ENCODE results near the gene BCL2L13. TPM values are rescaled to one million over a fixed set of nuclear protein-coding genes. Genes with fewer than 3 reads are reported as not detected.
A peak's percentile ranks its signal among the peaks of the same experiment; 100 is the strongest.

BCL2L13 gene
- total RNA-seq, 5 donors from 2014 or later (not counting 1 experiment from before 2014, with no cell fraction given) = 22.5 to 32.9 (median 31.4) TPM

GRCh38 chr22:17741866-17742526 lies 103.4 kb downstream of the BCL2L13 start:
- H3K4me3 Mint-ChIP-seq = no peak overlapping the region
- Histone ChIP-seq H3K27me3 (replicated peaks in 1 of 2; ENCODE audit: control insufficient read depth in 2 of 2, extremely low read depth in 1 of 2, insufficient read depth in 2 of 2, low read length in 1 of 2) (no peaks in the 10 kb centered on the region), H3K36me3 (ENCODE audit: control insufficient read depth in 2 of 2, extremely low read depth in 1 of 2, insufficient read depth in 1 of 2, low read length in 1 of 2) (peaks cover 37 to 52% of the 10 kb centered on the region in 2 donors), H3K4me1 (ENCODE audit: control insufficient read depth in 1 of 2, extremely low read depth in 1 of 2, insufficient read depth in 2 of 2, low read length in 2 of 2) (peaks cover 0 to 8% of the 10 kb centered on the region in 2 experiments), H3K4me3 (ENCODE audit: control insufficient read depth in 1 of 2, extremely low read depth in 1 of 2, low read length in 1 of 2) (no peak overlapping the region), H3K9me3 (no peaks in the 10 kb centered on the region), H3K27ac (ENCODE audit: low read length) (no peak overlapping the region)
- peaks cover 10% of the 10 kb centered on the region for H3K36me3 Mint-ChIP-seq
- peaks cover 0 to 7% (median 6%) of the 10 kb centered on the region in 3 donors for H3K4me1 Mint-ChIP-seq
- 86% methylated on average over 12 of the region's 18 CpGs for WGBS (ENCODE audit: insufficient coverage)
- no peaks in the 10 kb centered on the region for H3K27me3 Mint-ChIP-seq
- DNase-seq (no peak), ATAC-seq (replicated peaks in 1 of 4) (no peak)
- H3K9me3 Mint-ChIP-seq = no peaks in the 10 kb centered on the region
- POLR2A ChIA-PET = interaction anchor here in 1 of 2 donors (0.7 kb wide), 1 partner anchor 42 kb away, joined by 3 read pairs; no protein-coding TSS in a partner anchor
- CTCF ChIA-PET = interaction anchor here (0.6 to 2.5 kb wide), 13 partner anchors 10 to 403 kb away, joined by 3 to 19 read pairs (median 5); partner anchors contain the start of gene PEX26 (in 1 of the 2)
- no peak overlapping the region for H3K27ac Mint-ChIP-seq

GRCh38 chr22:17742527-17742902 lies 104.0 kb downstream of the BCL2L13 start:
- peaks cover 0 to 7% (median 6%) of the 10 kb centered on the region in 3 donors for H3K4me1 Mint-ChIP-seq
- Histone ChIP-seq H3K9me3 (no peaks in the 10 kb centered on the region), H3K4me3 (ENCODE audit: control insufficient read depth in 1 of 2, extremely low read depth in 1 of 2, low read length in 1 of 2) (no peak overlapping the region), H3K4me1 (ENCODE audit: control insufficient read depth in 1 of 2, extremely low read depth in 1 of 2, insufficient read depth in 2 of 2, low read length in 2 of 2) (peaks cover 0 to 8% of the 10 kb centered on the region in 2 experiments), H3K27me3 (replicated peaks in 1 of 2; ENCODE audit: control insufficient read depth in 2 of 2, extremely low read depth in 1 of 2, insufficient read depth in 2 of 2, low read length in 1 of 2) (no peaks in the 10 kb centered on the region), H3K36me3 (ENCODE audit: control insufficient read depth in 2 of 2, extremely low read depth in 1 of 2, insufficient read depth in 1 of 2, low read length in 1 of 2) (peaks cover 32 to 46% of the 10 kb centered on the region in 2 donors), H3K27ac (ENCODE audit: low read length) (no peak overlapping the region)
- peaks cover 10% of the 10 kb centered on the region for H3K36me3 Mint-ChIP-seq
- no peaks in the 10 kb centered on the region for H3K27me3 Mint-ChIP-seq
- no peaks in the 10 kb centered on the region for H3K9me3 Mint-ChIP-seq
- WGBS (ENCODE audit: insufficient coverage) = 63% methylated on average over 9 of the region's 9 CpGs
- H3K27ac Mint-ChIP-seq = no peak overlapping the region
- ChIA-PET POLR2A (interaction anchor here in 1 of 2 donors (0.7 kb wide), 1 partner anchor 42 kb away, joined by 3 read pairs; no protein-coding TSS in a partner anchor), CTCF (interaction anchor here (0.6 to 2.5 kb wide), 12 partner anchors 9 to 402 kb away, joined by 3 to 19 read pairs (median 4); partner anchors contain the start of gene PEX26 (in 1 of the 2))
- ATAC-seq (replicated peaks in 1 of 4) (peak; percentile 66 to 79 (median 76)), DNase-seq (peak; percentile 19 to 80 (median 55))
- no peak overlapping the region for H3K4me3 Mint-ChIP-seq

GRCh38 chr22:17743661-17744411 lies 105.3 kb downstream of the BCL2L13 start:
- no peak overlapping the region for H3K27ac ChIP-seq (ENCODE audit: low read length)
- H3K4me1 ChIP-seq (ENCODE audit: control insufficient read depth in 1 of 2, extremely low read depth in 1 of 2, insufficient read depth in 2 of 2, low read length in 2 of 2) = peaks cover 0 to 8% of the 10 kb centered on the region in 2 experiments
- peaks cover 0 to 7% (median 6%) of the 10 kb centered on the region in 3 donors for H3K4me1 Mint-ChIP-seq
- H3K4me3 ChIP-seq (ENCODE audit: control insufficient read depth in 1 of 2, extremely low read depth in 1 of 2, low read length in 1 of 2) = no peak overlapping the region
- H3K9me3 Mint-ChIP-seq = no peaks in the 10 kb centered on the region
- WGBS (ENCODE audit: insufficient coverage) = 93% methylated on average over 24 of the region's 25 CpGs
- no peak for DNase-seq
- no peak overlapping the region for H3K27ac Mint-ChIP-seq
- no peak for ATAC-seq (replicated peaks in 1 of 4)
- peaks cover 25 to 34% of the 10 kb centered on the region in 2 donors for H3K36me3 ChIP-seq (ENCODE audit: control insufficient read depth in 2 of 2, extremely low read depth in 1 of 2, insufficient read depth in 1 of 2, low read length in 1 of 2)
- no peaks in the 10 kb centered on the region for H3K27me3 Mint-ChIP-seq
- POLR2A ChIA-PET = no interaction called here
- H3K9me3 ChIP-seq = no peaks in the 10 kb centered on the region
- CTCF ChIA-PET = interaction anchor here (1.0 to 2.5 kb wide), 4 partner anchors 39 to 333 kb away, joined by 4 to 19 read pairs (median 8); partner anchors contain the start of gene PEX26 (in 1 of the 2)
- H3K4me3 Mint-ChIP-seq = no peak overlapping the region
- H3K27me3 ChIP-seq (replicated peaks in 1 of 2; ENCODE audit: control insufficient read depth in 2 of 2, extremely low read depth in 1 of 2, insufficient read depth in 2 of 2, low read length in 1 of 2) = no peaks in the 10 kb centered on the region
- peaks cover 8% of the 10 kb centered on the region for H3K36me3 Mint-ChIP-seq

- POLR2A ChIA-PET = no interaction called here
- no peak overlapping the region for H3K27ac Mint-ChIP-seq
These were observed 105.9 kb downstream of the BCL2L13 start for GRCh38 chr22:17744430-17744829.

GRCh38 chr22:17746916-17747315 lies 108.4 kb downstream of the BCL2L13 start:
- H3K27me3 ChIP-seq (replicated peaks in 1 of 2; ENCODE audit: control insufficient read depth in 2 of 2, extremely low read depth in 1 of 2, insufficient read depth in 2 of 2, low read length in 1 of 2) = no peaks in the 10 kb centered on the region
- peaks cover 0 to 10% (median 6%) of the 10 kb centered on the region in 3 donors for H3K4me1 Mint-ChIP-seq
- ATAC-seq (replicated peaks in 1 of 4) (no peak), DNase-seq (no peak)
- WGBS (ENCODE audit: insufficient coverage) = 100% methylated on average over 5 of the region's 10 CpGs
- H3K9me3 ChIP-seq = no peaks in the 10 kb centered on the region
- no peak overlapping the region for H3K4me3 ChIP-seq (ENCODE audit: control insufficient read depth in 1 of 2, extremely low read depth in 1 of 2, low read length in 1 of 2)
- H3K36me3 Mint-ChIP-seq = peaks cover 3% of the 10 kb centered on the region
- H3K27ac Mint-ChIP-seq = no peak overlapping the region
- no peak overlapping the region for H3K27ac ChIP-seq (ENCODE audit: low read length)
- no peaks in the 10 kb centered on the region for H3K27me3 Mint-ChIP-seq
- no peak overlapping the region for H3K4me3 Mint-ChIP-seq
- H3K4me1 ChIP-seq (ENCODE audit: control insufficient read depth in 1 of 2, extremely low read depth in 1 of 2, insufficient read depth in 2 of 2, low read length in 2 of 2) = peaks cover 0 to 8% of the 10 kb centered on the region in 2 experiments
- peaks cover 16 to 26% of the 10 kb centered on the region in 2 donors for H3K36me3 ChIP-seq (ENCODE audit: control insufficient read depth in 2 of 2, extremely low read depth in 1 of 2, insufficient read depth in 1 of 2, low read length in 1 of 2)
- H3K9me3 Mint-ChIP-seq = no peaks in the 10 kb centered on the region
- ChIA-PET CTCF (no interaction called here), POLR2A (no interaction called here)

More at GRCh38 chr22:17744430-17744829, 105.9 kb downstream of the BCL2L13 start:
- Mint-ChIP-seq H3K4me3 (no peak overlapping the region), H3K4me1 (peaks cover 0 to 7% (median 6%) of the 10 kb centered on the region in 3 donors), H3K36me3 (peaks cover 7% of the 10 kb centered on the region), H3K27me3 (no peaks in the 10 kb centered on the region), H3K9me3 (no peaks in the 10 kb centered on the region)
- no peak overlapping the region for H3K4me3 ChIP-seq (ENCODE audit: control insufficient read depth in 1 of 2, extremely low read depth in 1 of 2, low read length in 1 of 2)
- H3K36me3 ChIP-seq (ENCODE audit: control insufficient read depth in 2 of 2, extremely low read depth in 1 of 2, insufficient read depth in 1 of 2, low read length in 1 of 2) = peaks cover 21 to 33% of the 10 kb centered on the region in 2 donors
- CTCF ChIA-PET = interaction anchor here (1.0 to 2.5 kb wide), 3 partner anchors 39 to 332 kb away, joined by 4 to 19 read pairs (median 5); partner anchors contain the start of gene PEX26 (in 1 of the 2)
- no peak overlapping the region for H3K27ac ChIP-seq (ENCODE audit: low read length)
- peaks cover 0 to 8% of the 10 kb centered on the region in 2 experiments for H3K4me1 ChIP-seq (ENCODE audit: control insufficient read depth in 1 of 2, extremely low read depth in 1 of 2, insufficient read depth in 2 of 2, low read length in 2 of 2)
- no peaks in the 10 kb centered on the region for H3K9me3 ChIP-seq
- DNase-seq (no peak), ATAC-seq (replicated peaks in 1 of 4) (no peak)
- no peaks in the 10 kb centered on the region for H3K27me3 ChIP-seq (replicated peaks in 1 of 2; ENCODE audit: control insufficient read depth in 2 of 2, extremely low read depth in 1 of 2, insufficient read depth in 2 of 2, low read length in 1 of 2)
- 97% methylated on average over 6 of the region's 7 CpGs for WGBS (ENCODE audit: insufficient coverage)
